ENCODE data around the gene BACE1. TPM values are rescaled to one million over a fixed set of nuclear protein-coding genes. Genes with fewer than 3 reads are reported as not detected.

Gene BACE1
- total and polyA plus RNA-seq, 2 donors (not counting 1 experiment from before 2014, with no cell fraction given): 0.06 TPM; not detected in 1

DNA sequence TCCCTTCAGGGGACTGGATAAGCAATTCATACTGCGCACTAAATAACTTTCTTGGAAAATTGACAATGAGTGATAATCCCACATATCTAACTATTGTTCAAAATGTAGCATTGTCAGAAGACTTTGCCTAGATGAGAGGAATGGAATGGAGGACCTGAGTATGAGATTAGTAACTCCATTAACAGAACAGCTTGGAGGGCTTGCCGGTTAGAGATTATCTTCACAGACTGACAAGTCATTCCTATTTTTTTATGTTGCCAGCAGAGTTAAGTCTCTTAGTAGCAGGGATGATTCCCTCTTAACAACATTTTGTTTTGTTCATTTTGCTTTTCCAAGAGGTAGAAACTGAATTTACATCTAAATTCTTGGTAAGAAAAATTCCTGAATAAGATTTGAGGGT lies 32.0 kb downstream of the BACE1 start:
- TF ChIP-seq, protein P1, sequence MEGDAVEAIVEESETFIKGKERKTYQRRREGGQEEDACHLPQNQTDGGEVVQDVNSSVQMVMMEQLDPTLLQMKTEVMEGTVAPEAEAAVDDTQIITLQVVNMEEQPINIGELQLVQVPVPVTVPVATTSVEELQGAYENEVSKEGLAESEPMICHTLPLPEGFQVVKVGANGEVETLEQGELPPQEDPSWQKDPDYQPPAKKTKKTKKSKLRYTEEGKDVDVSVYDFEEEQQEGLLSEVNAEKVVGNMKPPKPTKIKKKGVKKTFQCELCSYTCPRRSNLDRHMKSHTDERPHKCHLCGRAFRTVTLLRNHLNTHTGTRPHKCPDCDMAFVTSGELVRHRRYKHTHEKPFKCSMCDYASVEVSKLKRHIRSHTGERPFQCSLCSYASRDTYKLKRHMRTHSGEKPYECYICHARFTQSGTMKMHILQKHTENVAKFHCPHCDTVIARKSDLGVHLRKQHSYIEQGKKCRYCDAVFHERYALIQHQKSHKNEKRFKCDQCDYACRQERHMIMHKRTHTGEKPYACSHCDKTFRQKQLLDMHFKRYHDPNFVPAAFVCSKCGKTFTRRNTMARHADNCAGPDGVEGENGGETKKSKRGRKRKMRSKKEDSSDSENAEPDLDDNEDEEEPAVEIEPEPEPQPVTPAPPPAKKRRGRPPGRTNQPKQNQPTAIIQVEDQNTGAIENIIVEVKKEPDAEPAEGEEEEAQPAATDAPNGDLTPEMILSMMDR (IDR thresholded peaks at IDR 0.05): no peak
- TF ChIP-seq EZH2 (IDR thresholded peaks at IDR 0.05; ENCODE audit: borderline replicate concordance, insufficient read depth, low read depth, low read length, poor library complexity, severe bottlenecking): no peak
- H3K27ac Mint-ChIP-seq: no peak overlapping the region
- H3K4me3 ChIP-seq (ENCODE audit: control extremely low read depth in 1 of 5, extremely low read depth in 1 of 5, insufficient read depth in 1 of 5, low read depth in 2 of 5, low read length in 4 of 5): no peak overlapping the region
- no peaks in the 10 kb centered on the region for H3K79me2 ChIP-seq (ENCODE audit: control insufficient read depth, insufficient read depth, low read length)
- H3K9me3 ChIP-seq (ENCODE audit: control extremely low read depth in 1 of 3, control insufficient read depth in 2 of 3, insufficient read depth in 1 of 3, low read length in 2 of 3): no peaks in the 10 kb centered on the region
- H3K27me3 Mint-ChIP-seq: no peaks in the 10 kb centered on the region
- ChIA-PET POLR2A (no interaction called here), CTCF (interaction anchor here (0.5 to 1.5 kb wide), 2 partner anchors 12 to 14 kb away, joined by 4 to 5 read pairs; no protein-coding TSS in a partner anchor)
- H3K4me3 Mint-ChIP-seq: no peak overlapping the region
- no peaks in the 10 kb centered on the region for H3K4me1 ChIP-seq (ENCODE audit: control insufficient read depth in 2 of 2, insufficient read depth in 2 of 2, low read length in 2 of 2)
- no peaks in the 10 kb centered on the region for H3K4me1 Mint-ChIP-seq
- H2AFZ ChIP-seq (ENCODE audit: insufficient read depth, low read depth, low read length, poor library complexity, severe bottlenecking): no peak overlapping the region
- DNase-seq (no peak), ATAC-seq (ENCODE audit: low read depth) (no peak)
- no peak overlapping the region for H3K9ac ChIP-seq (ENCODE audit: low read length)
- intact Hi-C loops (cut with micrococcal nuclease): no loop called here
- WGBS (ENCODE audit: insufficient coverage): no CpG with 5 or more reads among the region's 2 CpGs
- H3K27ac ChIP-seq (ENCODE audit: low read length in 2 of 2): no peak overlapping the region
- H3K36me3 ChIP-seq (replicated peaks in 1 of 2; ENCODE audit: control extremely low read depth in 1 of 2, control insufficient read depth in 1 of 2, extremely low read depth in 1 of 2, insufficient read depth in 2 of 2, low read length in 1 of 2): peaks cover 0 to 61% of the 10 kb centered on the region in 2 experiments
- H3K4me2 ChIP-seq (replicated peaks; ENCODE audit: low read depth, low read length, poor library complexity, severe bottlenecking): no peak overlapping the region
- H4K20me1 ChIP-seq (ENCODE audit: control insufficient read depth, insufficient read depth, low read length, poor library complexity, severe bottlenecking): no peaks in the 10 kb centered on the region
- no peaks in the 10 kb centered on the region for H3K27me3 ChIP-seq (replicated peaks in 1 of 4; ENCODE audit: control extremely low read depth in 1 of 4, control insufficient read depth in 3 of 4, insufficient read depth in 4 of 4, low read length in 3 of 4)
- H3K9me3 Mint-ChIP-seq (ENCODE audit: insufficient read depth): no peaks in the 10 kb centered on the region

DNA sequence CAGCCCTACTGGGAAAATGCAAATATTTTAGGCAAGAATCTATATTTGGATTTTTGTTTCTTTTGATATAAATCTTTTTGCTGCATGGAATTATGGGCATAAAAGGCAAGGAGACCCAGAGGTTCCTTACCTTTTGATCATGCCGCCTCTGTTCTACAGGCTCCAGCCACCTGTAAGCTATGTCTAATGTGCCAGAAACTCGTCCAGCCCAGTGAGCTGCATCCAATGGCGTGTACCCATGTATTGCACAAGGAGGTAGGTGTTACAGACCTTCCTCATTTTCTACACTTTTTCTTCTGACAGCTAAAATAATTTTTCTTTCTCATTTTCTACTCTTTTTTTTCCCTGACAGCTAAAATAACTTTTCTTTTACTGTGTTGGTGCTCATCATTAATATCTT lies 33.1 kb downstream of the BACE1 start:
- no peaks in the 10 kb centered on the region for H3K4me1 Mint-ChIP-seq
- no peaks in the 10 kb centered on the region for H3K27me3 Mint-ChIP-seq
- no peak overlapping the region for H3K27ac Mint-ChIP-seq
- WGBS (ENCODE audit: insufficient coverage): 100% methylated on average over 1 of the region's 3 CpGs
- no peaks in the 10 kb centered on the region for H3K79me2 ChIP-seq (ENCODE audit: control insufficient read depth, insufficient read depth, low read length)
- H4K20me1 ChIP-seq (ENCODE audit: control insufficient read depth, insufficient read depth, low read length, poor library complexity, severe bottlenecking): no peaks in the 10 kb centered on the region
- H3K27ac ChIP-seq (ENCODE audit: low read length in 2 of 2): no peak overlapping the region
- DNase-seq: no peak
- no peak overlapping the region for H2AFZ ChIP-seq (ENCODE audit: insufficient read depth, low read depth, low read length, poor library complexity, severe bottlenecking)
- no peaks in the 10 kb centered on the region for H3K9me3 ChIP-seq (ENCODE audit: control extremely low read depth in 1 of 3, control insufficient read depth in 2 of 3, insufficient read depth in 1 of 3, low read length in 2 of 3)
- H3K27me3 ChIP-seq (replicated peaks in 1 of 4; ENCODE audit: control extremely low read depth in 1 of 4, control insufficient read depth in 3 of 4, insufficient read depth in 4 of 4, low read length in 3 of 4): no peaks in the 10 kb centered on the region
- CTCF ChIA-PET: no interaction called here
- intact Hi-C loops (cut with micrococcal nuclease): no loop called here
- H3K9ac ChIP-seq (ENCODE audit: low read length): no peak overlapping the region
- POLR2A ChIA-PET: no interaction called here
- H3K4me1 ChIP-seq (ENCODE audit: control insufficient read depth in 2 of 2, insufficient read depth in 2 of 2, low read length in 2 of 2): no peaks in the 10 kb centered on the region
- no peak overlapping the region for H3K4me2 ChIP-seq (replicated peaks; ENCODE audit: low read depth, low read length, poor library complexity, severe bottlenecking)
- no peaks in the 10 kb centered on the region for H3K9me3 Mint-ChIP-seq (ENCODE audit: insufficient read depth)
- no peak overlapping the region for H3K4me3 Mint-ChIP-seq
- peaks cover 0 to 62% of the 10 kb centered on the region in 2 experiments for H3K36me3 ChIP-seq (replicated peaks in 1 of 2; ENCODE audit: control extremely low read depth in 1 of 2, control insufficient read depth in 1 of 2, extremely low read depth in 1 of 2, insufficient read depth in 2 of 2, low read length in 1 of 2)
- TF ChIP-seq EZH2 (IDR thresholded peaks at IDR 0.05; ENCODE audit: borderline replicate concordance, insufficient read depth, low read depth, low read length, poor library complexity, severe bottlenecking): no peak
- TF ChIP-seq, protein P1 (IDR thresholded peaks at IDR 0.05): no peak
- H3K4me3 ChIP-seq (ENCODE audit: control extremely low read depth in 1 of 5, extremely low read depth in 1 of 5, insufficient read depth in 1 of 5, low read depth in 2 of 5, low read length in 4 of 5): no peak overlapping the region
- ATAC-seq (ENCODE audit: low read depth): no peak

All from B cell (primary cell).